Measurements from ENCODE around the gene IGFN1.
A peak's percentile ranks its signal among the peaks of the same experiment; 100 is the strongest.

The IGFN1 gene

GRCh38 chr1:201163707-201164106 is 26.9 kb upstream of the IGFN1 start:
- no peak for TF ChIP-seq CTCF (IDR thresholded peaks at IDR 0.05; ENCODE audit: low read length, missing control alignments)
- no peak for DNase-seq (ENCODE audit: low read depth)

GRCh38 chr1:201164645-201165044 is 26.0 kb upstream of the IGFN1 start:
- DNase-seq (ENCODE audit: low read depth), result no peak
- TF ChIP-seq CTCF (IDR thresholded peaks at IDR 0.05; ENCODE audit: low read length, missing control alignments), result no peak
- H3K4me3 ChIP-seq (replicated peaks; ENCODE audit: low read depth, low read length), result no peak overlapping the region

More at GRCh38 chr1:201163707-201164106, 26.9 kb upstream of the IGFN1 start:
- H3K4me3 ChIP-seq (replicated peaks; ENCODE audit: low read depth, low read length), result no peak overlapping the region

GRCh38 chr1:201167041-201167991 is 23.3 kb upstream of the IGFN1 start:
- DNase-seq (ENCODE audit: low read depth), result no peak
- TF ChIP-seq CTCF (IDR thresholded peaks at IDR 0.05; ENCODE audit: low read length, missing control alignments), result no peak
- H3K4me3 ChIP-seq (replicated peaks; ENCODE audit: low read depth, low read length), result no peak overlapping the region

GRCh38 chr1:201169203-201169602 is 21.4 kb upstream of the IGFN1 start:
- no peak for TF ChIP-seq CTCF (IDR thresholded peaks at IDR 0.05; ENCODE audit: low read length, missing control alignments)
- H3K4me3 ChIP-seq (replicated peaks; ENCODE audit: low read depth, low read length), result no peak overlapping the region
- no peak for DNase-seq (ENCODE audit: low read depth)

- TF ChIP-seq CTCF (IDR thresholded peaks at IDR 0.05; ENCODE audit: low read length, missing control alignments), result no peak
- no peak for DNase-seq (ENCODE audit: low read depth)
- H3K4me3 ChIP-seq (replicated peaks; ENCODE audit: low read depth, low read length), result no peak overlapping the region
Observed at GRCh38 chr1:201169971-201170532, 20.6 kb upstream of the IGFN1 start.

GRCh38 chr1:201170533-201171062 is 20.0 kb upstream of the IGFN1 start:
- peak overlapping the region; percentile 65 for H3K4me3 ChIP-seq (replicated peaks; ENCODE audit: low read depth, low read length)
- no peak for TF ChIP-seq CTCF (IDR thresholded peaks at IDR 0.05; ENCODE audit: low read length, missing control alignments)
- DNase-seq (ENCODE audit: low read depth), result peak; percentile 85
